Neutrophil (primary cell): Measurements from ENCODE around the gene CA9.

Experiments
- H3K27ac ChIP-seq: fragments of 200-600 bp; sonication (generic); 2 replicates; pipeline ENCODE4 v1.5.1; 2016; ENCODE audit warnings: mild to moderate bottlenecking, moderate library complexity
- H3K27me3 ChIP-seq: fragments of 200-600 bp; sonication (generic); 2 replicates; pipeline ENCODE4 v1.6.0; 2016; ENCODE audit warnings: mild to moderate bottlenecking
- H3K36me3 ChIP-seq: fragments of 200-600 bp; sonication (generic); 2 replicates; pipeline ENCODE4 v1.5.1; 2017
- H3K4me1 ChIP-seq, 2 experiments: fragments of 200-600 bp in 1 of 2; sonication (generic) in 1 of 2; 1 replicate in 1 of 2; 2 replicates in 1 of 2; pipeline versions ENCODE4 v1.5.1 to v1.6.1; 2013 to 2016; ENCODE audit warnings: low read depth in 1 of 2, low read length in 1 of 2, mild to moderate bottlenecking in 1 of 2, moderate library complexity in 1 of 2; ENCODE audit not compliant: control insufficient read depth in 1 of 2, insufficient read depth in 1 of 2
- H3K4me3 ChIP-seq, 2 experiments: fragments of 200-600 bp in 1 of 2; sonication (generic) in 1 of 2; 1 replicate in 1 of 2; 2 replicates in 1 of 2; pipeline ENCODE4 v1.5.1; 2013 to 2016; ENCODE audit warnings: low read depth in 1 of 2, low read length in 1 of 2, mild to moderate bottlenecking in 1 of 2, moderate library complexity in 1 of 2
- H3K9me3 ChIP-seq: fragments of 200-600 bp; sonication (generic); 2 replicates; pipeline ENCODE4 v1.5.1; 2016
- CTCF ChIP-seq: fragments of 200-600 bp; sonication (generic); IDR thresholded peaks from 2 replicates; pipeline ENCODE4 v1.5.1; 2016; ENCODE audit warnings: antibody characterized with exemption

Gene CA9

GRCh38 chr9:35656831-35657545 is 16.7 kb upstream of the CA9 start:
- H3K4me1 ChIP-seq = peaks cover 26 to 29% of the 10 kb centered on the region in 2 experiments

GRCh38 chr9:35657546-35658136 is 16.1 kb upstream of the CA9 start, which contains the start of gene RMRP:
Gene RMRP (minus strand): TSS chr9:35658019.
- Histone ChIP-seq H3K4me1 (peaks cover 26 to 29% of the 10 kb centered on the region in 2 experiments), H3K4me3 (peak within 1 kb of the TSS; percentile 86 to 87)
- no peak for TF ChIP-seq CTCF

More at GRCh38 chr9:35656831-35657545, 16.7 kb upstream of the CA9 start:
- Histone ChIP-seq H3K36me3 (no peaks in the 10 kb centered on the region), H3K9me3 (no peaks in the 10 kb centered on the region), H3K27ac (peak overlapping the region; percentile 87), H3K4me3 (peak overlapping the region; percentile 86 to 87), H3K27me3 (no peaks in the 10 kb centered on the region)
- no peak for TF ChIP-seq CTCF

GRCh38 chr9:35658137-35658967 is 15.4 kb upstream of the CA9 start, which contains the start of gene CCDC107:
Gene CCDC107 (plus strand): TSS chr9:35658292. CDS start chr9:35658380, 88 bp downstream.
- Histone ChIP-seq H3K27me3 (no peaks in the 10 kb centered on the region), H3K27ac (peak within 1 kb of the TSS; percentile 87), H3K4me3 (peak within 1 kb of the TSS; percentile 86 to 87), H3K9me3 (no peaks in the 10 kb centered on the region), H3K4me1 (peaks cover 26 to 29% of the 10 kb centered on the region in 2 experiments), H3K36me3 (no peaks in the 10 kb centered on the region)
- TF ChIP-seq CTCF = peak; percentile 41

More at GRCh38 chr9:35657546-35658136, 16.1 kb upstream of the CA9 start, which contains the start of gene RMRP:
- Histone ChIP-seq H3K27ac (peak within 1 kb of the TSS; percentile 87), H3K27me3 (no peaks in the 10 kb centered on the region), H3K36me3 (no peaks in the 10 kb centered on the region), H3K9me3 (no peaks in the 10 kb centered on the region)

- no peak for TF ChIP-seq CTCF
- Histone ChIP-seq H3K36me3 (no peaks in the 10 kb centered on the region), H3K9me3 (no peaks in the 10 kb centered on the region), H3K27ac (peak overlapping the region; percentile 87), H3K4me3 (peak overlapping the region; percentile 86 to 87), H3K27me3 (no peaks in the 10 kb centered on the region), H3K4me1 (peaks cover 30 to 35% of the 10 kb centered on the region in 2 experiments)
These were observed 14.8 kb upstream of the CA9 start for GRCh38 chr9:35658968-35659220.

- Histone ChIP-seq H3K9me3 (no peaks in the 10 kb centered on the region), H3K4me3 (no peak overlapping the region), H3K27ac (no peak overlapping the region), H3K4me1 (peaks cover 34 to 39% of the 10 kb centered on the region in 2 experiments), H3K27me3 (no peaks in the 10 kb centered on the region), H3K36me3 (no peaks in the 10 kb centered on the region)
- no peak for TF ChIP-seq CTCF
These were observed 14.4 kb upstream of the CA9 start for GRCh38 chr9:35659340-35659739.
